Coronary artery (tissue), 2 donors: ENCODE data around the gene CDH11.

ENCODE experiments used
- DNase-seq: peaks from one replicate; pipeline ENCODE4 v3.0.0-alpha.2; 2017; ENCODE audit warnings: low spot score
- H3K27ac ChIP-seq, 2 donors: fragments of 200-600 bp; sonication (generic); one replicate each; pipeline ENCODE4 v1.5.1; 2016 to 2019
- H3K4me3 ChIP-seq: fragments of 200-600 bp; sonication (generic); 2 replicates; pipeline ENCODE4 v1.5.1; 2016; ENCODE audit warnings: mild to moderate bottlenecking, moderate library complexity
- CTCF ChIP-seq: fragments of 200-600 bp; sonication (generic); IDR thresholded peaks from one replicate; pipeline ENCODE4 v1.5.1; 2019; ENCODE audit warnings: antibody characterized with exemption

The CDH11 gene

GRCh38 chr16:65041667-65042066, 80.2 kb downstream of the CDH11 start:
- Histone ChIP-seq H3K4me3 (no peak overlapping the region), H3K27ac (no peak overlapping the region)
- DNase-seq = no peak
- no peak for TF ChIP-seq CTCF

GRCh38 chr16:65038100-65038499, 83.8 kb downstream of the CDH11 start:
- no peak overlapping the region for H3K4me3 ChIP-seq
- no peak for DNase-seq
- H3K27ac ChIP-seq = no peak overlapping the region
- TF ChIP-seq CTCF = no peak

GRCh38 chr16:65037556-65037955, 84.3 kb downstream of the CDH11 start:
- TF ChIP-seq CTCF = no peak

GRCh38 chr16:65034915-65035314, 86.9 kb downstream of the CDH11 start:
- TF ChIP-seq CTCF = no peak
- no peak overlapping the region for H3K27ac ChIP-seq
- no peak overlapping the region for H3K4me3 ChIP-seq
- no peak for DNase-seq

More at GRCh38 chr16:65037556-65037955, 84.3 kb downstream of the CDH11 start:
- H3K4me3 ChIP-seq = no peak overlapping the region
- H3K27ac ChIP-seq = no peak overlapping the region
- DNase-seq = no peak

- no peak overlapping the region for H3K4me3 ChIP-seq
- TF ChIP-seq CTCF = no peak
- DNase-seq = no peak
Observed at GRCh38 chr16:65032387-65032786, 89.5 kb downstream of the CDH11 start.

GRCh38 chr16:65024767-65025178, 97.1 kb downstream of the CDH11 start:
- DNase-seq = no peak
- Histone ChIP-seq H3K27ac (no peak overlapping the region), H3K4me3 (no peak overlapping the region)
- no peak for TF ChIP-seq CTCF

More at GRCh38 chr16:65032387-65032786, 89.5 kb downstream of the CDH11 start:
- no peak overlapping the region for H3K27ac ChIP-seq

GRCh38 chr16:65023802-65024201, 98.1 kb downstream of the CDH11 start:
- TF ChIP-seq CTCF = no peak
- no peak overlapping the region for H3K4me3 ChIP-seq
- no peak for DNase-seq
- H3K27ac ChIP-seq = no peak overlapping the region
